Type B pancreatic cell (in vitro differentiated cells): ENCODE measurements around the gene SIGLEC15. TPM values are rescaled to one million over a fixed set of nuclear protein-coding genes. Genes with fewer than 3 reads are reported as not detected.
A peak's percentile ranks its signal among the peaks of the same experiment; 100 is the strongest.

Source experiments
- DNase-seq: peaks from one replicate; pipeline ENCODE4 v3.0.0; 2021; ENCODE audit warnings: mixed read lengths; ENCODE audit not compliant: unreplicated experiment; ENCODE audit errors: extremely low spot score
- H3K27ac Mint-ChIP-seq: 2 replicates; pipeline ENCODE4 v1.8.0; 2021; ENCODE audit warnings: mild to moderate bottlenecking, mixed read lengths
- H3K27me3 Mint-ChIP-seq: 2 replicates; pipeline ENCODE4 v1.8.0; 2021; ENCODE audit warnings: mixed read lengths
- H3K36me3 Mint-ChIP-seq: 2 replicates; pipeline ENCODE4 v1.8.0; 2021; ENCODE audit warnings: mixed read lengths
- H3K4me1 Mint-ChIP-seq: one replicate; pipeline ENCODE4 v1.8.0; 2021; ENCODE audit warnings: mixed read lengths; ENCODE audit not compliant: unreplicated experiment
- H3K4me3 Mint-ChIP-seq: 2 replicates; pipeline ENCODE4 v1.8.0; 2021; ENCODE audit warnings: mild to moderate bottlenecking, mixed read lengths
- H3K9me3 Mint-ChIP-seq: 2 replicates; pipeline ENCODE4 v1.8.0; 2021; ENCODE audit warnings: mixed read lengths
- total RNA-seq: library from RNA; stranded (reverse); gene quantifications from 2 replicates; pipeline ENCODE4 v1.2.1, GENCODE V29; 2021; ENCODE audit warnings: low replicate concordance
- TF ChIP-seq, protein P1 (sequence below): fragments of 200-600 bp; sonication (generic); conservative IDR thresholded peaks from 2 replicates; pipeline ENCODE4 v1.5.0; 2021; ENCODE audit warnings: antibody characterized with exemption, mild to moderate bottlenecking

Gene SIGLEC15
- total RNA-seq, 1 donor from 2014 or later = 0.41 TPM

DNA sequence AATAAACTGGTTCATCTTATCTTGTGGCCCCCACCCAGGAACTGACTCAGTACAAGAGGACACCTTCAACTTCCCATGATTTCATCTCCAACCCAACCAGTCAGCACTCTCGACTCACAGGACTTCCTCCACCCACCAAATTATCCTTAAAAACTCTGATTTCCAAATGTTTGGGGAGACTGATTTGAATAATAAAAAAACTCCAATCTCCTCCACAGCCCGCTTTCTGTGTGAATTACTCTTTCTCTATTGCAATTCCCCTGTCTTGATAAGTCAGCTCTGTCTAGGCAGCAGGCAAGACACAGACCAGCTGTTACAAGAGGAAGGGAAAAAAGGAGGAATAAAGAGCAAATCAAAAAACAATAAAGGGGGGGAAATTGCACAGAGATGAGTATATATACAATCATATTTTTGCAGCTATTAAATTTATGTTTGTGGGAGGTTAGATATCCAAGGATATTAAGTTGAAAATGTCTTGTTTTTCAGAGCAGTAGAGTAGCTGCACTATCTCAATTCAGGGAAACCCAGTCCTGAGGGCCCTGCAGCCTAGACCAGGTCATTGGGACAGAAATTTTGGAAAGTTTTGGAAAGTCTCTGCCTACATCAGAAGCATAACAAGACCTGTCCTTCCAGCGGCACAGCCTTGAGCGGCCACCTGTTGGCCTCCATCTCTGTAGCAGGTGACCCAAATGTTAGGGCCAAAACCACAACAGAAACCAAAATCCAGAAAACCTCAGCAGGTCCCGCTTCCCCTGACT is 32.8 kb upstream of the SIGLEC15 start:
- Mint-ChIP-seq H3K36me3 (peaks cover 3% of the 10 kb centered on the region), H3K9me3 (peaks cover 4% of the 10 kb centered on the region), H3K4me3 (no peak overlapping the region), H3K27me3 (no peaks in the 10 kb centered on the region), H3K27ac (peak overlapping the region; percentile 92), H3K4me1 (peaks cover 5% of the 10 kb centered on the region)
- DNase-seq = no peak
- TF ChIP-seq, protein P1, sequence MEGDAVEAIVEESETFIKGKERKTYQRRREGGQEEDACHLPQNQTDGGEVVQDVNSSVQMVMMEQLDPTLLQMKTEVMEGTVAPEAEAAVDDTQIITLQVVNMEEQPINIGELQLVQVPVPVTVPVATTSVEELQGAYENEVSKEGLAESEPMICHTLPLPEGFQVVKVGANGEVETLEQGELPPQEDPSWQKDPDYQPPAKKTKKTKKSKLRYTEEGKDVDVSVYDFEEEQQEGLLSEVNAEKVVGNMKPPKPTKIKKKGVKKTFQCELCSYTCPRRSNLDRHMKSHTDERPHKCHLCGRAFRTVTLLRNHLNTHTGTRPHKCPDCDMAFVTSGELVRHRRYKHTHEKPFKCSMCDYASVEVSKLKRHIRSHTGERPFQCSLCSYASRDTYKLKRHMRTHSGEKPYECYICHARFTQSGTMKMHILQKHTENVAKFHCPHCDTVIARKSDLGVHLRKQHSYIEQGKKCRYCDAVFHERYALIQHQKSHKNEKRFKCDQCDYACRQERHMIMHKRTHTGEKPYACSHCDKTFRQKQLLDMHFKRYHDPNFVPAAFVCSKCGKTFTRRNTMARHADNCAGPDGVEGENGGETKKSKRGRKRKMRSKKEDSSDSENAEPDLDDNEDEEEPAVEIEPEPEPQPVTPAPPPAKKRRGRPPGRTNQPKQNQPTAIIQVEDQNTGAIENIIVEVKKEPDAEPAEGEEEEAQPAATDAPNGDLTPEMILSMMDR = no peak

DNA sequence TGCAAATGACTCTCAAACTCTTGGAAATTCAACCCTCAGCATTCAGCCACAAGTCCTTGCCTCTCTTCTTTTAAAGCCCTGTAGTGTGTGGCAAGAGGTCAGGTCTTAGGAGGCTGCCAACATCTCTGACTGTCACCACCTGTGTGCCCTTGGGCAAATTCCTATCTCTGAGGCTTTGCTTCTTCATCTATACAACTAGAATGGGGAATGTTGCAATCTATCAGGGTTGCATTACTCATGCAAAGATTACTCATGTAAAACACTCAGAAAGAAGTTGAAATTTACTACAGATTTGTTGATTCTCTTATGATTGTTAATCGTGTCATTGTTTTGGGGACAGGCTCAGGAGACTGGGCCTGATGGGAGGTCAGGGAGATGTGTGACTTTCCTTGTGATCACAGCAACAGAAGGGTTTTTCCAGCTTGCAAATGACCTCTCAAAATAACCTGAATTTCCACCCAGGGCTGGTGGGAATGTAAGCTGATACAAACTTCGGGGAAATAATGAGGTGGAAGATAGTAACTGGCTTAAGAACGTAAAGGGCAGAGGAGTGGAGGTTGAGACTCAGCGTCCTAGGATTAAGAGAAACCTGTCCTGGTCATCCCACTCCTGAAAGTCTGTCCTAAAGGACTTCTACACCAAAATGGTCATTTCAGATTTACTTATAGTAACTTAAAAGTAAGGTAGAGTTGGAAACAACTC is 32.1 kb upstream of the SIGLEC15 start:
- H3K27me3 Mint-ChIP-seq = no peaks in the 10 kb centered on the region
- no peak for DNase-seq
- H3K4me3 Mint-ChIP-seq = peak overlapping the region; percentile 35
- peak overlapping the region; percentile 92 for H3K27ac Mint-ChIP-seq
- H3K9me3 Mint-ChIP-seq = peaks cover 4% of the 10 kb centered on the region
- H3K4me1 Mint-ChIP-seq = peaks cover 5% of the 10 kb centered on the region
- TF ChIP-seq, protein P1 = no peak
- peaks cover 3% of the 10 kb centered on the region for H3K36me3 Mint-ChIP-seq

DNA sequence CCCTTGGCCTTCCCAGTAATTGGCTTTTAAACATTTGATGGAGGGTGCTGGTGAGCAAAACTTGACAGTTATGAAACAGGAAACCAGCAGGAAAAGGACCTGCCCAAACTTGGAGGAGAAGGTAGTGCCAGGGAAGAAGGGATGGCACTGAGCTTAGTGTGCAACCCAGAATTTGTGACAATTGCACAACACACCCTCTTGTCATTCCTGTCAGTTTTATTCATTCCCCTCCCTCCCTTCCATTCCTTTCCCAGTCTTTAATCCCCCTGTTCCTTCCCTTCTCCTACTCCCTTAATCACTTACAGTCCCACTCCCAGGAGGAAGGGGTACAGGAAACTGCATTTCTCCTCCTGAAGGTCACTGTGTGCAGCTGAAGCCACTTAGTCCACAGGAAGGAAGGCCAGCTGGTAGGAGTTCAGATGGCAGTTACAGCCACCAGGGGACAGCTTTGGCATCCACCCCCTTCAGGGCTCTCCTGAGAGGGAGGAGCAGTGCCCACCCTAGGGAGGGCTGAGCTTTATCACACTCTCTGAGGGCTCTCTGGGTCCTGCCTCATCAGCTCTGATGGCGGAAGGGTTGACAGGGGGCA is 24.0 kb upstream of the SIGLEC15 start:
- TF ChIP-seq, protein P1 = no peak
- Mint-ChIP-seq H3K27me3 (no peaks in the 10 kb centered on the region), H3K4me1 (no peaks in the 10 kb centered on the region), H3K4me3 (no peak overlapping the region), H3K27ac (no peak overlapping the region), H3K36me3 (peaks cover 3% of the 10 kb centered on the region), H3K9me3 (peaks cover 8% of the 10 kb centered on the region)
- no peak for DNase-seq

DNA sequence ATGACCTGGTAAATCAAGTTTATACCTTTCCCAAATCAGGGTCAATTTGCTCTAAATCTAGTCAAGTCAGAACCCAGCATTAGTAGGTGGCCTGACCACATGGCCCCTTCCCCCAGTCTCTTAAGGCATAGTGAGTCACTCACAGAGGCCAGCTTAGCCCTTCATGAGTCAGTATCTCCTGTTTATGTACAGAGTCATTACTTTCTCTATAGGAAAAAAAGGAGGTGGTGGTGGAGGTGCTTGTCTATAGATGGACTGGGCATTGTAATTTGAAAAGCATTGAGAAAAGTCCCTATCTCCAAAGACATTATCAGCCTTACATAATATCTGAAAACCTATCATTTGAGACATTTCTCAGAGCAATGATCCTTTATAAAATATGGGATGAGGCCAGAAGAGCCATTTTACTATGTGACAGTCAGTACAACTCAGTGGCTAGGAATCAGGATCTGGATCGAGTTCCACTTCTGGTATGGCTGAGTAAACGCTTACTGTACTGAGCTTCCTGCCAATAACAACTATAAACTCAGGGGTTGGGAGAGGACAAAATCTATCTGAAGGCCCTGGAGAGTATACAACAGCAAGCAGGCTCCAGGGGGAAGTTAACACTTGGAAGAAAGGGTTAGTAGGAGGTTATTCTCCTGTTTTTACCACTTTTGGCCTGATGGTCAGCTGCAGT is 22.5 kb upstream of the SIGLEC15 start:
- no peak overlapping the region for H3K4me3 Mint-ChIP-seq
- H3K9me3 Mint-ChIP-seq = peaks cover 10% of the 10 kb centered on the region
- H3K27me3 Mint-ChIP-seq = no peaks in the 10 kb centered on the region
- H3K36me3 Mint-ChIP-seq = peaks cover 3% of the 10 kb centered on the region
- TF ChIP-seq, protein P1 = no peak
- peak overlapping the region; percentile 18 for H3K27ac Mint-ChIP-seq
- no peaks in the 10 kb centered on the region for H3K4me1 Mint-ChIP-seq
- DNase-seq = no peak

DNA sequence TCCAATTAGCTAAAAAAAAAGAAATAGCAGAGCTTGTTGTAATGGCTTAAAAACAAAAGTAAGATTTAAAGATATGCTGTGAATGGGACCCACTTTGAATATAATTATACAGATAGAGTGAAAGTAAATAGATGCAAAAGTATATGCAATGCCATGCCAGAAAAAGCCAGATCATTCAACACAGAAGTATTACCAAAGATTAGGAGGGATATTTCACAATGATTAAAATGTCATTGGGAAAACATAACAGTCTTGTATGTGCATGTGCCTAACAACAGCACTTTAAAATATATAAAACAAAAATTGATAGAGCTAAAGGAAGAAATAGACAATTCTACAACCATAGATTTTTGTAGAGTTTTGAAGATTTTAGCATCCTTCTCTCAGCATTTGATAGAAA is 19.9 kb upstream of the SIGLEC15 start:
- H3K4me1 Mint-ChIP-seq = no peaks in the 10 kb centered on the region
- no peak for DNase-seq
- peaks cover 3% of the 10 kb centered on the region for H3K36me3 Mint-ChIP-seq
- H3K9me3 Mint-ChIP-seq = peaks cover 10% of the 10 kb centered on the region
- TF ChIP-seq, protein P1 = no peak
- H3K4me3 Mint-ChIP-seq = no peak overlapping the region
- no peaks in the 10 kb centered on the region for H3K27me3 Mint-ChIP-seq
- no peak overlapping the region for H3K27ac Mint-ChIP-seq
